WTC11 (cell line): Measurements from ENCODE around the gene MMS19. TPM values are rescaled to one million over a fixed set of nuclear protein-coding genes. Genes with fewer than 3 reads are reported as not detected.
"Not testable (repeated sequence)": the region's sequence is repeated elsewhere in the genome, so short reads cannot be mapped to it uniquely, and the experiment has no call there.

ENCODE experiments used
- ATAC-seq: fragments of 200-7000 bp; cut with Tn5 transposase; 2 replicates; pipeline ENCODE4 v1.10.0; 2021; ENCODE audit warnings: mild to moderate bottlenecking, moderate library complexity
- CTCF ChIA-PET: fragments of 300-600 bp; sonication (Branson Sonifier 250); formaldehyde crosslinking; loops from one replicate; lab custom pipeline; 2021; ENCODE audit warnings: antibody characterized with exemption; lab: Charles Lee
- POLR2A ChIA-PET: fragments of 350-600 bp; sonication (Branson Sonifier 250); formaldehyde crosslinking; loops from one replicate; lab custom pipeline; 2021; ENCODE audit warnings: antibody characterized with exemption; lab: Charles Lee
- DNase-seq: peaks from one replicate; pipeline ENCODE4 v3.0.0; 2021; ENCODE audit warnings: low spot score
- H3K27ac Mint-ChIP-seq: 2 replicates; pipeline ENCODE4 v1.8.0; 2021; ENCODE audit warnings: mixed read lengths
- H3K27me3 Mint-ChIP-seq: 2 replicates; pipeline ENCODE4 v1.8.0; 2021; ENCODE audit warnings: low read depth, mild to moderate bottlenecking, moderate library complexity, mixed read lengths
- H3K36me3 Mint-ChIP-seq: 2 replicates; pipeline ENCODE4 v1.8.0; 2021; ENCODE audit warnings: mixed read lengths
- H3K4me1 Mint-ChIP-seq: 2 replicates; pipeline ENCODE4 v1.8.0; 2022; ENCODE audit warnings: mixed read lengths
- H3K4me3 Mint-ChIP-seq: 2 replicates; pipeline ENCODE4 v1.8.0; 2021; ENCODE audit warnings: mild to moderate bottlenecking, moderate library complexity, mixed read lengths
- H3K9me3 Mint-ChIP-seq: 2 replicates; pipeline ENCODE4 v1.8.0; 2021; ENCODE audit warnings: mixed read lengths
- AFF4 ChIP-seq: sonication (generic); formaldehyde crosslinking; IDR thresholded peaks from 2 replicates; pipeline ENCODE4 v1.8.1; 2023; ENCODE audit warnings: mild to moderate bottlenecking, missing genetic modification reagents, borderline replicate concordance
- ATF6 ChIP-seq: sonication (generic); formaldehyde crosslinking; IDR thresholded peaks from 2 replicates; pipeline ENCODE4 v1.8.1; 2023; ENCODE audit warnings: mild to moderate bottlenecking, missing genetic modification reagents
- CBFB ChIP-seq: sonication (generic); formaldehyde crosslinking; IDR thresholded peaks from 2 replicates; pipeline ENCODE4 v1.8.1; 2022; ENCODE audit warnings: mild to moderate bottlenecking, low read depth, missing genetic modification reagents
- ELF4 ChIP-seq: sonication (generic); formaldehyde crosslinking; IDR thresholded peaks from 2 replicates; pipeline ENCODE4 v1.8.1; 2022; ENCODE audit warnings: low read depth, mild to moderate bottlenecking, moderate library complexity, missing genetic modification reagents
- IRF1 ChIP-seq: sonication (generic); formaldehyde crosslinking; IDR thresholded peaks from 2 replicates; pipeline ENCODE4 v1.8.0; 2023; ENCODE audit warnings: missing genetic modification reagents
- OVOL2 ChIP-seq: fragments of 250-450 bp; sonication (Bioruptor Pico); IDR thresholded peaks from 2 replicates; pipeline ENCODE4 v1.9.0; 2021; ENCODE audit warnings: mild to moderate bottlenecking, borderline replicate concordance
- RORB ChIP-seq: fragments of 250-450 bp; sonication (Bioruptor Pico); IDR thresholded peaks from 2 replicates; pipeline ENCODE4 v1.9.0; 2021; ENCODE audit warnings: mild to moderate bottlenecking
- SOX15 ChIP-seq: fragments of 250-450 bp; sonication (Bioruptor Pico); IDR thresholded peaks from 2 replicates; pipeline ENCODE4 v1.9.0; 2021; ENCODE audit warnings: mild to moderate bottlenecking
- ZNF219 ChIP-seq: sonication (generic); formaldehyde crosslinking; IDR thresholded peaks from 2 replicates; pipeline ENCODE4 v1.8.0; 2023; ENCODE audit warnings: missing genetic modification reagents, mild to moderate bottlenecking, borderline replicate concordance
- total RNA-seq: library from RNA; stranded (reverse); gene quantifications from 3 replicates; pipeline ENCODE4 v1.2.3, GENCODE V29; 2021
- TF ChIP-seq, protein P1 (sequence below): sonication (generic); formaldehyde crosslinking; IDR thresholded peaks from 2 replicates; pipeline ENCODE4 v1.8.0; 2023; ENCODE audit warnings: mild to moderate bottlenecking, missing genetic modification reagents
- TF ChIP-seq, protein P2 (sequence below): sonication (generic); formaldehyde crosslinking; IDR thresholded peaks from 2 replicates; pipeline ENCODE4 v1.8.1; 2023; ENCODE audit warnings: mild to moderate bottlenecking, missing genetic modification reagents, moderate library complexity
- TF ChIP-seq, protein P3 (sequence below): fragments of 250-450 bp; sonication (Bioruptor Pico); IDR thresholded peaks from 2 replicates; pipeline ENCODE4 v1.8.0; 2021; ENCODE audit warnings: mild to moderate bottlenecking
- TF ChIP-seq, protein P4 (sequence below): sonication (generic); formaldehyde crosslinking; IDR thresholded peaks from 2 replicates; pipeline ENCODE4 v1.8.1; 2023; ENCODE audit warnings: mild to moderate bottlenecking, missing genetic modification reagents

MMS19 gene
- total RNA-seq, 1 experiment from 2014 or later: 135 TPM

GRCh38 chr10:97531401-97531986, 33.3 kb upstream of the MMS19 start (continued):
- TF ChIP-seq IRF1 (CRISPR knock-in tag): no peak
- no peak for TF ChIP-seq AFF4 (CRISPR knock-in tag)
- TF ChIP-seq ELF4 (CRISPR knock-in tag): no peak
- no peak for TF ChIP-seq ATF6 (CRISPR knock-in tag)
- TF ChIP-seq SOX15 (CRISPR knock-in tag): no peak

DNA sequence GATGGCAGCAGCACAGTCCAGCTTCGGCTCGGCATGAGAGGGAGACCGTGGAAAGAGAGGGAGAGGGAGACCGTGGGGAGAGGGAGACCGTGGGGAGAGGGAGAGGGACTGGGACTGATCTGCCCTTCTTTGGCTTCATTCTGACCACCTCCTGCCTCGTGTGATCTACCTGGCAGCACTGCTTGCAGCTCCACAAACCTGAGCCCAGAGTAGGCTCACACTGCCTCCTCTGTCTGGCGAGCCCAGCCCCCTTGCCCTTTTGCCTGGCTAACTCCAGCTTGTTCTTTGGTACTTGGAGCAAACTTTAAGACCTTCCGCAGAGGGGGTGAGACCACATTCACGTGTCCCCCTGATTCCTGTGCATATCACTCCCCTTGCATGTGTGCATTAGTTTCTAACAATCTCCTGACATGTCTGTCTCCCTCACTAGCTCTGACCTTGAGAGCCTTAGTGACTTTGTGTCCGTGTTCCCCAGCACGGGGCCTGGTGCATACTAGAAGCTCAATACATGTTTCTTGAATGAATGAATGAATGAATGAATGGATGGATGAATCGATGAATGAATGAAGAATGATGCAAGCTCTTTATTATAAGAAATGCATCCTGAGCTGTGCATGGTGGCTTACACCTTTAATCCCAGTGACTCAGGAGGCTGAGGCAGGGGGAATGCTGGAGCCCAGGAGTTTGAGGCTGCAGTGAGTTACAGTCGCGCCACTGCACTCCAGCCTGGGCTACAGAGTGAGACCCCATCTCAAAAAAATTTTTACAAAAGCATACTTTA, 31.7 kb upstream of the MMS19 start:
- peaks cover 12% of the 10 kb centered on the region for H3K4me1 Mint-ChIP-seq
- H3K27me3 Mint-ChIP-seq: no peaks in the 10 kb centered on the region; the same call in 1 of the 2 replicates
- no peak overlapping the region for H3K4me3 Mint-ChIP-seq
- no peak for DNase-seq
- CTCF ChIA-PET: interaction anchor here (0.8 to 0.9 kb wide), 2 partner anchors 9 to 10 kb away, joined by 3 to 5 read pairs; no protein-coding TSS in a partner anchor
- no peak for ATAC-seq
- TF ChIP-seq, protein P1, sequence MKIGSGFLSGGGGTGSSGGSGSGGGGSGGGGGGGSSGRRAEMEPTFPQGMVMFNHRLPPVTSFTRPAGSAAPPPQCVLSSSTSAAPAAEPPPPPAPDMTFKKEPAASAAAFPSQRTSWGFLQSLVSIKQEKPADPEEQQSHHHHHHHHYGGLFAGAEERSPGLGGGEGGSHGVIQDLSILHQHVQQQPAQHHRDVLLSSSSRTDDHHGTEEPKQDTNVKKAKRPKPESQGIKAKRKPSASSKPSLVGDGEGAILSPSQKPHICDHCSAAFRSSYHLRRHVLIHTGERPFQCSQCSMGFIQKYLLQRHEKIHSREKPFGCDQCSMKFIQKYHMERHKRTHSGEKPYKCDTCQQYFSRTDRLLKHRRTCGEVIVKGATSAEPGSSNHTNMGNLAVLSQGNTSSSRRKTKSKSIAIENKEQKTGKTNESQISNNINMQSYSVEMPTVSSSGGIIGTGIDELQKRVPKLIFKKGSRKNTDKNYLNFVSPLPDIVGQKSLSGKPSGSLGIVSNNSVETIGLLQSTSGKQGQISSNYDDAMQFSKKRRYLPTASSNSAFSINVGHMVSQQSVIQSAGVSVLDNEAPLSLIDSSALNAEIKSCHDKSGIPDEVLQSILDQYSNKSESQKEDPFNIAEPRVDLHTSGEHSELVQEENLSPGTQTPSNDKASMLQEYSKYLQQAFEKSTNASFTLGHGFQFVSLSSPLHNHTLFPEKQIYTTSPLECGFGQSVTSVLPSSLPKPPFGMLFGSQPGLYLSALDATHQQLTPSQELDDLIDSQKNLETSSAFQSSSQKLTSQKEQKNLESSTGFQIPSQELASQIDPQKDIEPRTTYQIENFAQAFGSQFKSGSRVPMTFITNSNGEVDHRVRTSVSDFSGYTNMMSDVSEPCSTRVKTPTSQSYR (CRISPR knock-in tag): no peak
- TF ChIP-seq, protein P2, sequence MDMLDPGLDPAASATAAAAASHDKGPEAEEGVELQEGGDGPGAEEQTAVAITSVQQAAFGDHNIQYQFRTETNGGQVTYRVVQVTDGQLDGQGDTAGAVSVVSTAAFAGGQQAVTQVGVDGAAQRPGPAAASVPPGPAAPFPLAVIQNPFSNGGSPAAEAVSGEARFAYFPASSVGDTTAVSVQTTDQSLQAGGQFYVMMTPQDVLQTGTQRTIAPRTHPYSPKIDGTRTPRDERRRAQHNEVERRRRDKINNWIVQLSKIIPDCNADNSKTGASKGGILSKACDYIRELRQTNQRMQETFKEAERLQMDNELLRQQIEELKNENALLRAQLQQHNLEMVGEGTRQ (CRISPR knock-in tag): no peak
- TF ChIP-seq OVOL2 (CRISPR knock-in tag) (no peak), RORB (CRISPR knock-in tag) (no peak), CBFB (CRISPR knock-in tag) (no peak), ZNF219 (CRISPR knock-in tag) (no peak)
- TF ChIP-seq, protein P3, sequence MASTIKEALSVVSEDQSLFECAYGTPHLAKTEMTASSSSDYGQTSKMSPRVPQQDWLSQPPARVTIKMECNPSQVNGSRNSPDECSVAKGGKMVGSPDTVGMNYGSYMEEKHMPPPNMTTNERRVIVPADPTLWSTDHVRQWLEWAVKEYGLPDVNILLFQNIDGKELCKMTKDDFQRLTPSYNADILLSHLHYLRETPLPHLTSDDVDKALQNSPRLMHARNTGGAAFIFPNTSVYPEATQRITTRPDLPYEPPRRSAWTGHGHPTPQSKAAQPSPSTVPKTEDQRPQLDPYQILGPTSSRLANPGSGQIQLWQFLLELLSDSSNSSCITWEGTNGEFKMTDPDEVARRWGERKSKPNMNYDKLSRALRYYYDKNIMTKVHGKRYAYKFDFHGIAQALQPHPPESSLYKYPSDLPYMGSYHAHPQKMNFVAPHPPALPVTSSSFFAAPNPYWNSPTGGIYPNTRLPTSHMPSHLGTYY: no peak
- TF ChIP-seq, protein P4, sequence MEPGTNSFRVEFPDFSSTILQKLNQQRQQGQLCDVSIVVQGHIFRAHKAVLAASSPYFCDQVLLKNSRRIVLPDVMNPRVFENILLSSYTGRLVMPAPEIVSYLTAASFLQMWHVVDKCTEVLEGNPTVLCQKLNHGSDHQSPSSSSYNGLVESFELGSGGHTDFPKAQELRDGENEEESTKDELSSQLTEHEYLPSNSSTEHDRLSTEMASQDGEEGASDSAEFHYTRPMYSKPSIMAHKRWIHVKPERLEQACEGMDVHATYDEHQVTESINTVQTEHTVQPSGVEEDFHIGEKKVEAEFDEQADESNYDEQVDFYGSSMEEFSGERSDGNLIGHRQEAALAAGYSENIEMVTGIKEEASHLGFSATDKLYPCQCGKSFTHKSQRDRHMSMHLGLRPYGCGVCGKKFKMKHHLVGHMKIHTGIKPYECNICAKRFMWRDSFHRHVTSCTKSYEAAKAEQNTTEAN (CRISPR knock-in tag): no peak
- peaks cover 4% of the 10 kb centered on the region for H3K9me3 Mint-ChIP-seq
- H3K27ac Mint-ChIP-seq: no peak overlapping the region
- POLR2A ChIA-PET: no interaction called here
- peaks cover 10% of the 10 kb centered on the region for H3K36me3 Mint-ChIP-seq

DNA sequence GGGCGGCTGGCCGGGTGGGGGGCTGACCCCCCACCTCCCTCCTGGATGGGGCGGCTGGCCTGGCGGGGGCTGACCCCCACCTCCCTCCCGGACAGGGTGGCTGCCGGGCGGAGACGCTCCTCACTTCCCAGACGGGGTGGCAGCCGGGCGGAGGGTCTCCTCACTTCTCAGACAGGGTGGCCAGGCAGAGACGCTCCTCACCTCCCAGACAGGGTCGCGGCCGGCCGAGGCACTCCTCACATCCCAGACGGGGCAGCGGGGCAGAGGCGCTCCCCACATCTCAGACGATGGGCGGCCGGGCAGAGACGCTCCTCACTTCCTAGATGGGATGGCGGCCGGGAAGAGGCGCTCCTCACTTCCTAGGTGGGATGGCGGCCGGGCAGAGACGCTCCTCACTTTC, 30.7 kb upstream of the MMS19 start:
- H3K9me3 Mint-ChIP-seq, H3K4me3 Mint-ChIP-seq, H3K4me1 Mint-ChIP-seq, H3K27ac Mint-ChIP-seq, CTCF ChIA-PET, H3K27me3 Mint-ChIP-seq, POLR2A ChIA-PET, ATAC-seq, DNase-seq, H3K36me3 Mint-ChIP-seq: not testable (repeated sequence)
